ENCODE measurements around the gene NCOR1.
A peak's percentile ranks its signal among the peaks of the same experiment; 100 is the strongest.
"Not testable (repeated sequence)": the region's sequence is repeated elsewhere in the genome, so short reads cannot be mapped to it uniquely, and the experiment has no call there.

NCOR1 gene

GRCh38 chr17:16214190-16215001 lies 938 bp downstream of the NCOR1 start:
- DNase-seq: peak; percentile 53

GRCh38 chr17:16212793-16213192 lies 2.5 kb downstream of the NCOR1 start:
- no peak for DNase-seq

GRCh38 chr17:16211590-16211989 lies 3.7 kb downstream of the NCOR1 start:
- no peak for DNase-seq

GRCh38 chr17:16204763-16205162 lies 10.6 kb downstream of the NCOR1 start:
- DNase-seq: not testable (repeated sequence)

- not testable (repeated sequence) for DNase-seq
Observed at GRCh38 chr17:16202554-16203500, 12.5 kb downstream of the NCOR1 start.

GRCh38 chr17:16201693-16202131 lies 13.6 kb downstream of the NCOR1 start:
- DNase-seq: not testable (repeated sequence)

- no peak for DNase-seq
Observed at GRCh38 chr17:16199093-16199492, 16.2 kb downstream of the NCOR1 start.

- no peak for DNase-seq
Observed at GRCh38 chr17:16197276-16197675, 18.1 kb downstream of the NCOR1 start.

- not testable (repeated sequence) for DNase-seq
Observed at GRCh38 chr17:16194307-16194835, 21.0 kb downstream of the NCOR1 start.

- DNase-seq: no peak
Observed at GRCh38 chr17:16191604-16192003, 23.7 kb downstream of the NCOR1 start.

GRCh38 chr17:16190703-16191360 lies 24.5 kb downstream of the NCOR1 start:
- DNase-seq: no peak

- no peak for DNase-seq
Observed at GRCh38 chr17:16189791-16190348, 25.5 kb downstream of the NCOR1 start.

GRCh38 chr17:16187642-16188041 lies 27.7 kb downstream of the NCOR1 start:
- no peak for DNase-seq

- DNase-seq: no peak
Observed at GRCh38 chr17:16181581-16181980, 33.8 kb downstream of the NCOR1 start.

GRCh38 chr17:16178836-16179235 lies 36.5 kb downstream of the NCOR1 start:
- no peak for DNase-seq

- peak; percentile 89 for DNase-seq
Observed at GRCh38 chr17:16171613-16172012, 43.7 kb downstream of the NCOR1 start.

GRCh38 chr17:16166766-16167165 lies 48.6 kb downstream of the NCOR1 start:
- DNase-seq: not testable (repeated sequence)

- DNase-seq: no peak
Observed at GRCh38 chr17:16158714-16159113, 56.6 kb downstream of the NCOR1 start.

- no peak for DNase-seq
Observed at GRCh38 chr17:16155536-16155935, 59.8 kb downstream of the NCOR1 start.

- DNase-seq: not testable (repeated sequence)
Observed at GRCh38 chr17:16152326-16152725, 63.0 kb downstream of the NCOR1 start.

- no peak for DNase-seq
Observed at GRCh38 chr17:16150251-16150856, 65.0 kb downstream of the NCOR1 start.

GRCh38 chr17:16148596-16148995 lies 66.7 kb downstream of the NCOR1 start:
- no peak for DNase-seq

Measured in SHP77 treated with DMSO at 0.1 percent for 48 hours (cell line).